MCF 10A (cell line): ENCODE measurements around the gene RAB5B. TPM values are rescaled to one million over a fixed set of nuclear protein-coding genes. Genes with fewer than 3 reads are reported as not detected.
A peak's percentile ranks its signal among the peaks of the same experiment; 100 is the strongest.

Experiments used
- BruUV-seq: library from RNA; stranded (reverse); fragments of 400-500 nt; replicated peaks from 2 replicates; lab custom pipeline; 2021; lab: Mats Ljungman, UMichigan
- CTCF ChIA-PET: fragments of 300-600 bp; sonication (Branson Sonifier 250); formaldehyde crosslinking; extraction: SDS; loops from one replicate; lab custom pipeline; 2021; ENCODE audit warnings: antibody characterized with exemption, inconsistent platforms; lab: Yijun Ruan, JAX
- POLR2A ChIA-PET: fragments of 300-600, 350-650 bp; sonication (Branson Sonifier 250); formaldehyde crosslinking; extraction: SDS; loops from one replicate; lab custom pipeline; 2020; ENCODE audit warnings: antibody characterized with exemption, inconsistent platforms; lab: Yijun Ruan, JAX
- DNase-seq: peaks from one replicate; pipeline ENCODE4 v3.0.0-alpha.2; 2018; ENCODE audit not compliant: unreplicated experiment
- H3K27ac Mint-ChIP-seq: one replicate; pipeline ENCODE4 v1.8.0; 2022; ENCODE audit warnings: mild to moderate bottlenecking, low read depth, mixed read lengths; ENCODE audit not compliant: unreplicated experiment
- H3K27me3 Mint-ChIP-seq: one replicate; pipeline ENCODE4 v1.8.0; 2022; ENCODE audit warnings: mixed read lengths; ENCODE audit not compliant: insufficient read depth, unreplicated experiment
- H3K36me3 Mint-ChIP-seq: one replicate; pipeline ENCODE4 v1.8.0; 2022; ENCODE audit warnings: mild to moderate bottlenecking, moderate library complexity, mixed read lengths; ENCODE audit not compliant: insufficient read depth, unreplicated experiment
- H3K4me1 Mint-ChIP-seq: one replicate; pipeline ENCODE4 v1.8.0; 2022; ENCODE audit warnings: mixed read lengths; ENCODE audit not compliant: insufficient read depth, unreplicated experiment
- H3K4me3 Mint-ChIP-seq: one replicate; pipeline ENCODE4 v1.8.0; 2022; ENCODE audit warnings: mild to moderate bottlenecking, moderate library complexity, mixed read lengths; ENCODE audit not compliant: unreplicated experiment
- H3K9me3 Mint-ChIP-seq: one replicate; pipeline ENCODE4 v1.8.0; 2022; ENCODE audit warnings: mixed read lengths; ENCODE audit not compliant: unreplicated experiment
- CTCF ChIP-seq: fragments of 200-600 bp; IDR thresholded peaks from one replicate; pipeline ENCODE4 v1.8.0; 2022; ENCODE audit warnings: antibody characterized with exemption, mild to moderate bottlenecking; ENCODE audit not compliant: unreplicated experiment
- intact Hi-C: fragments of 100-400 bp; cut with micrococcal nuclease; formaldehyde crosslinking; loops from 2 replicates; pipeline ENCODE4 v1.14.1; 2022
- total RNA-seq: library from RNA; stranded (reverse); gene quantifications from 2 replicates; pipeline ENCODE4 v1.2.3, GENCODE V29; 2022

The RAB5B gene
- total RNA-seq, 1 experiment from 2014 or later = 67.4 TPM

GRCh38 chr12:55955344-55955743 is 18.5 kb upstream of the RAB5B start:
- Mint-ChIP-seq H3K27ac (peak overlapping the region; percentile 32), H3K4me1 (peaks cover 28% of the 10 kb centered on the region), H3K36me3 (peaks cover 57% of the 10 kb centered on the region), H3K4me3 (no peak overlapping the region), H3K27me3 (no peaks in the 10 kb centered on the region), H3K9me3 (no peaks in the 10 kb centered on the region)
- POLR2A ChIA-PET = interaction anchor here (0.9 to 6.7 kb wide), 9 partner anchors 11 to 109 kb away, joined by 3 to 74 read pairs (median 6); partner anchors contain the start of genes RAB5B and SUOX
- intact Hi-C loops = no loop called here
- no peak for DNase-seq
- no TSS peak for BruUV-seq
- no peak for TF ChIP-seq CTCF
- CTCF ChIA-PET = interaction anchor here (0.5 to 5.6 kb wide), 16 partner anchors 9 to 1334 kb away, joined by 3 to 34 read pairs (median 4); partner anchors contain the start of genes DGKA, ORMDL2 and SUOX

- TSS peak; percentile 2 for BruUV-seq
- DNase-seq = peak; percentile 88
- CTCF ChIA-PET = interaction anchor here (0.5 to 5.6 kb wide), 22 partner anchors 10 to 190 kb away, joined by 3 to 34 read pairs (median 4); partner anchors contain the start of genes DGKA, ORMDL2 and SUOX
- Mint-ChIP-seq H3K36me3 (peaks cover 51% of the 10 kb centered on the region), H3K4me3 (no peak overlapping the region), H3K4me1 (peaks cover 28% of the 10 kb centered on the region), H3K27ac (peak overlapping the region; percentile 32), H3K27me3 (no peaks in the 10 kb centered on the region), H3K9me3 (no peaks in the 10 kb centered on the region)
- POLR2A ChIA-PET = interaction anchor here (0.5 to 6.7 kb wide), 15 partner anchors 12 to 174 kb away, joined by 3 to 74 read pairs (median 5); partner anchors contain the start of genes RAB5B and SUOX
- TF ChIP-seq CTCF = peak; percentile 43
- intact Hi-C loops = loop anchor here (1.0 kb wide), 2 partner anchors 17 to 85 kb away; partner anchors contain the start of gene RPS26
Measured at GRCh38 chr12:55955800-55956508, 17.9 kb upstream of the RAB5B start.

GRCh38 chr12:55957106-55957859 is 16.6 kb upstream of the RAB5B start:
- peaks cover 40% of the 10 kb centered on the region for H3K36me3 Mint-ChIP-seq
- POLR2A ChIA-PET = interaction anchor here (0.7 to 6.7 kb wide), 13 partner anchors 9 to 84 kb away, joined by 3 to 74 read pairs (median 6); partner anchors contain the start of genes PMEL, RAB5B and SUOX
- peak; percentile 71 for DNase-seq

More at GRCh38 chr12:55957106-55957859, 16.6 kb upstream of the RAB5B start:
- Mint-ChIP-seq H3K27me3 (no peaks in the 10 kb centered on the region), H3K4me1 (peaks cover 28% of the 10 kb centered on the region), H3K27ac (no peak overlapping the region), H3K4me3 (no peak overlapping the region), H3K9me3 (no peaks in the 10 kb centered on the region)
- intact Hi-C loops = no loop called here
- no peak for TF ChIP-seq CTCF
- no TSS peak for BruUV-seq
- CTCF ChIA-PET = interaction anchor here (0.5 to 5.6 kb wide), 17 partner anchors 11 to 1549 kb away, joined by 3 to 30 read pairs (median 4); partner anchors contain the start of gene SUOX
